GM21447 (cell line): ENCODE data around the gene CACTIN.
"Not testable (repeated sequence)": the region's sequence is repeated elsewhere in the genome, so short reads cannot be mapped to it uniquely, and the experiment has no call there.

Experiments
- ATAC-seq: cut with Tn5 transposase; IDR thresholded peaks from one replicate; pipeline ENCODE4 v1.9.1; 2021; ENCODE audit not compliant: unreplicated experiment

Gene CACTIN

DNA sequence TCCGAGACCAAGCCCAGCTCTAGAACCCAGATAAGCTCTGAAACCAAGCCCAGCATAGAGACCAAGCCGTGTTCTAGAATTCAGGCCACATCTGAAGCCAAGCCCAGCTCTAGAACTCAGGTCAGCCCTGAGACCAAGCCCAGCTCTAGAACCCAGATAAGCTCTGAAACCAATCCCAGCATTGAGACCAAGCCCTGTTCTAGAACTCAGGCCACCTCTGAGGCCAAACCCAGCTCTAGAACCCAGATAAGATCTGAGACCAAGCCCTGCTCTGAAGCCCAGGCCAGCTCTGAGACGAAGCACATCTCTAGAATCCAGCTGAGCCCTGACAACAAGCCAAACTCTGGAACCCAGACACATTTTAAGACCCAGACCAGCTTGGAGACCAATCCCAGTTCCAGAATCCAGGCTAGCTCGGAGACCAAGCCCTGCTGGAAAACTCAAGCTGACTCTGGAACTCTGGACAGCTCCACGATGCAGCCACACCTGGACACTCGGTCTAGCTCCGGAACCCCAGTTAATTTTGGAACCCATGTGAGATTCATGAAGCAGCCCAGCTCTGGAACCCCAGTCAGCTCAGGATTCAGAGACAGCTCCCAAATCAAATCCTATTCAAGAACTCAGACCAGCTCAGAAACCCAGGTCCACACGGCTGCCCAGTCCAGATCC, 35.5 kb downstream of the CACTIN start:
- ATAC-seq, result no peak

DNA sequence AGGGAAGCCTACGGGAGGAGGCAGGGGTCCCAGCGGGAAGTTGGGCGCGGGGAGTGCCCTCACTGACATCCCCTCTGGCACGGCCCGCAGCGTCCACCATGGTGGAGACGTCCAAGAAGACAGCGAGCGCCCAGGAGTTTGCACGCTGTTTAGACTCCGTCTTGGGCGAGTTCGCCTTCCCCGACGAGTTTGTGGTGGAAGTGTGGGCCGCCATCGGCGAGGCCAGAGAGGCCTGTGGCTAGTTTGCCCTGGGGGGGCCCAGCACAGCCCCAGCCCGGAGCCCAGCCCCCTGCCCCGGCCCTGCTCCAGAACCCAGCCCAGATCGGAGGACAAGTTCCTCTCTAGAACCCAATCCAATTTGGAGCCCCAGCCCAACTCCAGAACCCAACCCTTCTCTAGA, 36.6 kb downstream of the CACTIN start:
- no peak for ATAC-seq

DNA sequence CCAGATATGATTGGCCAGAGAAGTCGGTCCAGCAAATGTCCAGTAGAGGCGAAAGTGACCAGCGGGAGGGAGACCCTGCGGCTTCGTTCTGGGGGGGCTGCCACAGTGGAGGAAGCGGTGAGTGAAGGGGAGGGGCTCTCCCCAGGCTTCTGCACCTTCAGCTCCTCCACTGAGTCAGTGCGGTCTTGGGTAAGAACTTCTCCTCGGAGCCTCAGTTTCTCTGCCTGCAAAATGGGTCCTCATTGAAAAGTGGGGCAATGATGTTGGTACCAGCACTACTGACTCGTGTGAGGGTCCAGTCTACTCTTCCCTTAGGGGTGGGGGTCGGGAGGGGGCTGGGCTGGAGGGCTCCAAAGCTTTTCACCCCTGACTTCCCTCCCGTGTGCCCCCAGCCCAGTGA, 37.2 kb downstream of the CACTIN start:
- no peak for ATAC-seq

DNA sequence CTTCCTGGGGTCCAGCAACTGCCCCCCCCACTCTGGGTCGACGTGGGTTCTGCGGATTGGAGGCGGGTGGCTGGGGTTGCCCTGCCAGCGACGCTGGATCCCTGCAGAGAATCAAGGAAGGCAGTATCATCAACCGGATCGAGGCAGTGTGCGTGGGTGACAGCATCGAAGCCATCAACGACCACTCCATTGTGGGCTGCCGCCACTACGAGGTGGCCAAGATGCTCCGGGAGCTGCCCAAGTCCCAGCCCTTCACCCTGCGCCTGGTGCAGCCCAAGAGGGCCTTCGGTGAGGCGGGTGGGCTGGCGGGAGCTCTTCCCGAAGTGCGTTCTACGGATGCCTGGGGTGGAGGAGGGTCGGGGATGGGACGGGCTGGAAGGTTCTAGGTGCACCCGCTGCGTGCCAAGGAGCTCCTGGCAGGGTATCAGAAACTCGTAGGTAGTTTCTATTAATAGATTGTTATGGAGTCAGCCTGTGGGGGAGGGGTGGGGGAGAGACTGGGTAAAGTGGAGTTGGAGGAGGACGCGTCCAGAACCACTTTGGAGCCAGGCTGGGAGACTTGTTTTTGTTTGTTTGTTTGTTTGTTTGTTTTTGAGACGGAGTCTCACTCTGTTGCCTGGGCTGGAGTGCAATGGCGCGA, 39.8 kb downstream of the CACTIN start:
- no peak for ATAC-seq

DNA sequence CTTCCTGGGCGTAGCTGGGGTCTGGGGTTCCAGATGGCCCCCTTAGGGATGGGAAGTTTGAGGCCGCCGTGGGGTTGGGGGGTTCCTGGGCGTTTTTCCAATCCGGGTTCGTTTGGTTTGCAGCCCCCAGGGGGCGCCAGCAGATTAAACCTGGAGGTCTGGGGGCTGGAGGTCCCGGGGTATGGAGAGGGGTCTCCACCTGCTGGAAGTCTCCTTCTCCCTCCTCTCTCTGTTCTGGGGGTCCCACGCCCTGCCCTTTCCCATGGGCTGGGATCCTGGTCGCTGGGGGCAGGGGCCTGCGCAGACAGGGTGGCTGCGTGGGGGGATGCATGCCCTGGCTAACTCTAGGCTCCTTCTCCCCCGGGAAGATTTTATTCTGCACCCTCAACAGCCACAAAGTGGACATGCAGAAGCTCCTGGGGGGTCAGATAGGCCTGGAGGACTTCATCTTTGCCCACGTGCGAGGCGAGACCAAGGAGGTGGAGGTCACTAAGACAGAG, 40.4 kb downstream of the CACTIN start:
- no peak for ATAC-seq

DNA sequence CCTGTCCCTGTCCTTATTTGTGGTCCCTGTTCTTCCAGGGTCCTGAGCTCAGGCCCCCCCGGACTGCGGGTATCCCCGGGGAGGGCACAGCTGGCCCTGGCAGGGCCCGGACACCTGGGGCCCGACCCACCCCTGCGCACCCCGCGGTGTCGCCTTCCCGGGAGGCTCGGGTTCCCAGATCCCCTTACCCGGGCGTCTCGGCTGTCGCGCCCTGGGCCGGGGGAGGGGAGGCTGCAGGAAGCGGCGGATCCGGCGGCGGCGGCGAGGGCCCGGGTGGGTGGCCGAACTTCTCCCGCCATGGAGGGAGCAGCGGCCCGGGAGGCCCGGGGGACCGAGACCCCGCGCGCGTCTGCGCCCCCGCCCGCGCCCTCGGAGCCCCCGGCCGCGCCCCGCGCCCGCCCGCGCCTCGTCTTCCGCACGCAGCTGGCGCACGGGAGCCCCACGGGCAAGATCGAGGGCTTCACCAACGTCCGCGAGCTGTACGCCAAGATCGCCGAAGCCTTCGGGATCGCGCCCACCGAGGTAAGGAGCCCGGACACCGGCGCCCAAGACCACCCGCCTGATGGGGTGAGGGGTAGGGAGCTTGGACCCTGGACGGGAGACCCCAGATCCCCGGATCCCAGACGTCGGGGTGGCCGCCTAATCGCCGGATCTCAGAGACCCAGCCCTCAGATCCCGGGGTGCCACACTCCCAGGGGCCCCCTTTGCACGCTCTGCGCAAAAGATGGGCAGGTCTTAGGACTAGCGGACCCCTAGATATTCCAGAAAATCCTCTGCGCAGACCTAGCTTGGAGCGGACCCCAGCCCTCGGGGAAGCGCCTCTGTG, 41.1 kb downstream of the CACTIN start, which contains the start of gene GIPC3:
Gene GIPC3, plus strand, starts transcription at position 178 of the 826 bp plus-strand sequence. Its CDS starts 120 bp downstream, at position 298.
- no peak for ATAC-seq

DNA sequence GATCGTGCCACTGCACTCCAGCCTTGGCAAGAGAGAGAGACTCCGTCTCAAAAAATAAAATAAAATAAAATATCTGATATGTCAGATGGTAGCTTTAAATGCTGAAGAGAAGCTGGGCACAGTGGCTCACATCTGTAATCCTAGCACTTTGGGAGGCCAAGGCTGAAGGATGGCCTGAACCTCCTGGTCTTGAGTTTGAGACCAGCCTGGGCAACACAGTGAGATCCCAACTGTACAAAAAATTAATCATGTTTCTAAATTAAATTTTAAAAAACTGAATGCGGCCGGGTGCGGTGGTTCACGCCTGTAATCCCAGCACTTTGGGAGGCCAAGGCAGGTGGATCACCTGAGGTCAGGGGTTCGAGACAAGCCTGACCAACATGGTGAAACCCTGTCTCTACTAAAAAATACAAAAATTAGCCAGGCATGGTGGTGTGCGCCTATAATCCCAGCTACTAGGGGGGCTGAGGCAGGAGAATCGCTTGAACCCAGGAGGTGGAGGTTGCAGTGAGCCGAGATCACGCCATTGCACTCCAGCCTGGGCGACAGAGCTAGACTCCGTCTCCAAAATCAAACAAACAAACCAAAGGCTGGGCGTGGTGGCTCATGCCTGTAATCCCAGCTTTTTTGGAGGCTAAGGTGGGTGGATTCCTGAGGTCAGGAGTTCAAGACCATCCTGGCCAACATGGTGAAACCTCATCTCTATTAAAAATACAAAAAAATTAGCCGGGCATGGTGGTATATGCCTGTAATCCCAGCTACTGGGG, 42.4 kb downstream of the CACTIN start:
- not testable (repeated sequence) for ATAC-seq

DNA sequence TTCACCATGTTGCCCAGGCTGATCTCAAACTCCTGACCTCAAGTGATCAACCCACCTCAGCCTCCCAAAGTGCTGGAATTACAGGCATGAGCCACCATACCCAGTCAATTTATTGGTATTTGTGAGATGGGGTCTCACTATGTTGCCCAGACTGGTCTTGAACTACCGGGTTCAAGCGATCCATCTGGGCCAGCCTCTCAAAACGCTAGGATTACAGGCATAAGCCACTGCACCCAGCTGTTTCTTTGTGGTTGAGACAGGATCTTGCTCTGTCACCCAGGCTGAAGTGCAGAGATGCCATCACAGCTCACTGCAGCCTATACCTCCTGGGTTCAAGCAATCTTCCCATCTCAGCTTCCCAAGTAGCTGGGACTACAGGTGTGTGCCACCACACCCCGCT, 44.8 kb downstream of the CACTIN start:
- not testable (repeated sequence) for ATAC-seq

DNA sequence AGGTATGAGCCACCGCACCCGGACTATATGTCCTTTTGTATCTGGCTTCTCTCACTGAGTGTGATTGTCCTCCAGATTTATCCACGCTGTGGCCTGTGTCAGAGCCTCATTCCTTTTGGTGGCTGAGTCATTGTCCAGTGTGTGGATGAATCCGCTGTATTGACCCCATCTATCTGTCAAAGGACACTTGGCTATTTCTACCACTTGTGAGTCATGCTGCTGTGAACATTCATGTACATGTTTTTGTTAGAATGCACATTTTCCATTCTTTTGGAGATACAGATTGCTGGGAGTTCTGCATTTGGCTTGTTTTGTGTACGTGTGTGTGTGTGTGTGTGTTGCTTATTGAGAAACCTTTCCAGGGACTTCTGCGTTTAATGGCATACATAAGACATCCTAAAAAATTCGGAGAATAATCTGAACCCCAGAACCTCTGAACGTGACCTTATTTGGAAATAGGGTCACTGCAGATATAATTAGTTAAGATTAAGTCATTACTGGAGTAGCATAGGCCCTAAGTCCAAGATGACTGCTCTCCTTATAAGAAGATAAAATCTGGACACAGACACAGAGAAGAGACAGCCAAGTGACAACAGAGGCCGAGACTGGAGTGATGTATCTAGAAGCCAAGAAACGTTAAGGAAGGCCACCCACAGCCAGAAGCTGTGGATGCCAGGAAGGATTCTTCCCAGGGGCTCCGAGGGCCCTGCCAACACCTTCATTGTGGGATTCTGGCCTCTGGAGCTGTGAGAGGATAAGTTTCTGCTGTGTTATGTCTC, 46.2 kb downstream of the CACTIN start:
- no peak for ATAC-seq

DNA sequence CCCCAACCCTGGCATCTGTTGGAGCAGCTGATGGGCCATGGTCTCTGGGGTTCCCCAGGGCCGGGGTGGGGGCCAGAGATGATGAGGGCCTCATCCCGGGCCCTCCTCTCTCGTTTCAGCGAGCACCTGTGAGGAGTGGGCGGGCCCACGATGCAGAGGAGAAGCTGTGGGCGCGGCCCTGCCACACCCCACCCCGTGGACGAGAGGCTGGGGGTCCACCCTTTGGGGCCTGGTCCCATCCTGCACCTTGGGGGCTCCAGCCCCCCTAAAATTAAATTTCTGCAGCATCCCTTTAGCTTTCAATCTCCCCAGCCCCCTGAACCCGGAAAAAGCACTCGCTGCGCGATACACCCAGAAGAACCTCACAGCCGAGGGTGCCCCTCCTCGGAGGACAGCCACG, 48.2 kb downstream of the CACTIN start:
- ATAC-seq, result no peak

DNA sequence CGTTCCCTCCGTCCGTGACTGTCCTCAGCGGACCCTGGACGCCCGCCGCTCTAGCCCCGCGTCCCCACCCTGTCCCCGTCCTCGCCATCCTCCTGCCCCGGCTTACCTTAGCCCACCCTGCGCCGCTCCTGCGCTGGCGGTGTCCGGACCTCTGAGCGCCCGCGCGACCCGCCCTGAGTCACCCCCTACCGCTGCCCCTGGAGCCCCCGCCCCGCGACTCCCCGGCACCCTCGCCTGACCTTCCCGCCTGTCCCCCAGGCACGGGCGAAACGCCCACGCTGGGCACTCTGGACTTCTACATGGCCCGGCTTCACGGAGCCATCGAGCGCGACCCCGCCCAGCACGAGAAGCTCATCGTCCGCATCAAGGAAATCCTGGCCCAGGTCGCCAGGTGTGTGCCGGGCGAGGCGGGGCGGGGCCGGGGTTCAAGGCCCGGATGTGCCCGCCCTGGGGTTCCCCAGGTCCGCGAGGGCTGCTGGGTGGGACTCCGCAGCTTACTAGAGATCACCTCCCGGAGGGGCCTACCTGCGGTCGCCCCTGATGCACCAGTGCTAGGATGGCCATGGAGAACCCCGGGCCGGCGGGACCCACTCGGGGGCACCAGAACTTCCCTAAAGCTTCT, 48.8 kb downstream of the CACTIN start:
- no peak for ATAC-seq

DNA sequence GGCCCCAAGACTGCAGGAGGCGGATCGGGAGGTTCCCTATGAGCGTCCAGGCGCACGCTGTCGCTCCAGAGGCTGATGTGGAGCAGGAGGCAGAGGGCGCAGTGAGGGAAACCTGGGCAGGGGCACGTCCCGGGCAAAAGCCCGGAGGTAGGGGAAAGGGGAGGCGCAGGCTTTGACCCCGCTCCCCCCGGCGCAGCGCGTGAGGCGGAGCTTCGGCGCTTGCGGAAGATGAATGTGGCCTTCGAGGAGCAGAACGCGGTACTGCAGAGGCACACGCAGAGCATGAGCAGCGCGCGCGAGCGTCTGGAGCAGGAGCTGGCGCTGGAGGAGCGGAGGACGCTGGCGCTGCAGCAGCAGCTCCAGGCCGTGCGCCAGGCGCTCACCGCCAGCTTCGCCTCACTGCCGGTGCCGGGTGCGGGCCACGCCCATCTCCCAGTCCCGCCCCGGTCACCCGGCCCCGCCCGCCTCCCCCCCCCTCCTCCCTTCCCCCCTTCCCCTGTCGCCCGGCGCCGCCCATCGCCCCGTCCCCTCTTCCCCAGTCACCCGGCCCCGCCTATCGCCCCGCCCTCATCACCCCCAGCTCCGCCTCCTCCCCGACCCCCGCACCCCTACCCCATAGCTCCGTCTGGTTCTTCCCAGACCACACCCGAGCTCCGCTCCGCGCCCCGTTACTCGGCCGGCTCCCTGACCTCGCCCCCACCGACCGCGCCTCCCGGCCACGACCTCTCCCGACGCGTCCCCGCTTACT, 49.7 kb downstream of the CACTIN start:
- ATAC-seq, result no peak

DNA sequence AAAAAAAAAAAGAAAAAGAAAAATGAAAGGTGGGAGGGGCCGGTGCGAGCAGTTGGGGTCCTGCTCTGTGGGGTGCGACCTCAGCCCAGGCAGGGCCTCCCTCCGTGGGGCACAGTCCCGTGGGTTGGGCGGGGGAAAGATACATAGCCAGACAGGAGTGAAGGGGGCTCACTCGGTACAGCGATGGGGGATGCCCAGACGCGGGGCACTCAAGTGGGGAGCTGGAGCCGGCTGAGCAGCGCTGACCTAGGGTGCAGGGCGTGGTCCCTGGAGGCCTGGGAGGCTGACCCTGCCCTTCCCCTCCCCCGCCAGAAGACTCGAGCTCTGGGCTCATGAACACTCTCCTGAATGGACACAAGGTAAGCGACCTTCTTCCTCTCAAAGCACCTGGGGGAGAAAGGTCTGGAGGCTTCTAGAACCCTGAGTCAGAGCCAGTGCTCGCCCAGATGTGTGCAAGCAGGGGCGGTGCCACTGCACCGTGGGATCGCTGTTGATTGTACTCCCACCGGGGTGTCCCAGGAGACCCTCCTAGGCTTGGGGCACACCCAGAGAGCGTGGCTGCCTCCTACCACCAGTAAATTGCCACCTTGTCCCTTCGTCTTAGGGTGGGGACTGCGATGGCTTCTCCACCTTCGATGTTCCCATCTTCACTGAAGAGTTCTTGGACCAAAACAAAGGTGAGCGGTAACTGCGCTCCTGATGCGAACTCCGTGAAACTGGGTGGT, 50.5 kb downstream of the CACTIN start:
- ATAC-seq, result no peak

DNA sequence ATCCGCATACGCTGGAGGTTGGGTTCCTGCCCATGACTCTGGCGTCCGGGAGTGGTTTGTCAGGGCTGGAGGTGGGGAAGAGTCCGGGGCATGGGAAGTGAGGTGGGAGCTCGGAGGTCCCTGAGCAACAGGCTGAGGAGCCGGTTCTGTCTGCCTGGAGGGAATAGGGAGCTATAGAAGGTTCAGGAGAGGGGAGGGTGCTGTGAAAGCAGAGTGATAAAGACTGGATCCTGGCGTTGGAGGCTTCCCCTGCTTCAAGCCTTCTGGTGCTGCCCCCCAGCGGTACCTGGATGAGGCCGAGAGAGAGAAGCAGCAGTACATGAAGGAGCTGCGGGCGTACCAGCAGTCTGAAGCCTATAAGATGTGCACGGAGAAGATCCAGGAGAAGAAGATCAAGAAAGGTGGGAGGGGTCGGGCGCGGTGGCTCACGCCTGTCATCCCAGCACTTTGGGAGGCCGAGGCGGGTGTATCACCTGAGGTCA, 51.3 kb downstream of the CACTIN start:
- ATAC-seq, result no peak

DNA sequence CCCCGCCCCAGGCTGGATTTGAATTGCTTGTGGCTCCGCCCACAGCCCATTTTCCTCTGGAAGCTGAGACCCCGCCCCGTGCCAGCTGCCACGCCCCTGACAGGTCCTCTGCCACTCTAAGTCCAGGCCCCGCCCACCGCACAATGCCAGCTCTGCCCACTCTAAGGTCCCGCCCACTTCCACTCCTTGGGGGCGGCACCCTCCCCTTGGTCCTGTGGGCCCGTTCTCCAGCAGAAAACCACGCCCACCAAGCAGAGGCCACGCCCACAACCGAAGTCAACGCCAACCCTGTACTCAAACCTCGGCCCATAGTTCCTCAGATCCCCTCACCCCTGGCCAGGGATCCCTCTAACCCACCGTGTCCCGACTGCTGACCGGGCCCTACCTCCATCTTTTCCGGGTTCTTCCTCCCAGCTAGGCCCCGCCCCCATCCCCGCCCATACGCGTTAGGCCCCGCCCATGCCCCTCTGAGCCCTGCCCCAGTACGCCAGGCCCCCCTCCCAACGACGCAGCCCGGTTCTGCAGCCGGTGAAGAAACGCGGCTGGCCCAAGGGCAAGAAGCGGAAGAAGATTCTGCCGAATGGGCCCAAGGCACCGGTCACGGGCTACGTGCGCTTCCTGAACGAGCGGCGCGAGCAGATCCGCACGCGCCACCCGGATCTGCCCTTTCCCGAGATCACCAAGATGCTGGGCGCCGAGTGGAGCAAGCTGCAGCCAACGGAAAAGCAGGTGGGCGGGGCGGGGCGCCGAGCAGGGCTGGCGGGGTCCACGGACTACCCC, 52.5 kb downstream of the CACTIN start:
- ATAC-seq, result peak; percentile 35

DNA sequence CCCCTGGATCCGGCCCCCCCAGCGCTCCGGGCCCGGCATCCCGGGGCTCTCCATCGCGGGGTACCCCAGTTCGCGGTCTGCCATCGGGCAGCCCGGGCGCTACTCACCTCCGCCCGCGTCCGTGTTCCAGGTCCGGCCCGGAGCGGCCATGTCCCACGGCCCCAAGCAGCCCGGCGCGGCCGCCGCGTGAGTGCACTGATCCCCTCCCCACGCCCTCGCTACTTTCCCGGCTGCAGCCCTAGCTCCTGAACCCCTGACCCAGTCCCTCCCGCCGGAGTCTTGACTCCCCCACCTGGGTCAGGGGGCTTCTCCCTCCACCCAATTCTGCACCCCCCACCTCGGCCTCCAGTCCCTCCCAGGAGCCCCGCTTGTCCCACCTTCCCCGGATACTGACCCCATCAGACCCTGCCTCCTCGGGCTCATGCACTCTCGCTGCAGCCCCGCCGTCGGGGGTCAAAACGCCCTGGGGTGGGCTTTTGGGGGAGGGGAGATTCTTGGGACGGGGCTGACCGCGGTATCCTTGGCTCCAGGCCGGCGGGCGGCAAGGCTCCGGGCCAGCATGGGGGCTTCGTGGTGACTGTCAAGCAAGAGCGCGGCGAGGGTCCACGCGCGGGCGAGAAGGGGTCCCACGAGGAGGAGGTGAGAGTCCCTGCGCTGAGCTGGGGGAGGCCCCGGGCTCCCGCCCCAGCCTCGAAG, 53.3 kb downstream of the CACTIN start:
- peak; percentile 11 for ATAC-seq

DNA sequence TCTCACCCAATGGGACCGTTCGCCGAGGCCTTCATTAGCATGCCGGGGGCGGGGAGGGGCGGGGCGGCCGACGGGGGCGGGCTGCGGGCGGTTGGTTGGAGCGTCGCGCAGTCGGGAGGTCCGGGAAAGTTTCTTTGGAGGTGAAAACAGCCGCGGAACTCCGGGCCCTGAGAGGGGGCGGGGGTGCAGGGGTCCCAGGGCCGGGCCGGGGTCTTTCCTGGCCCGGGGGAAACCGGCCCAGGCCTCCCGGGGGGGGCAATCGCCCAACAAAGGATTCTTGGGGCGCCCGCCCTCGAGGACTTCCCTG, 53.8 kb downstream of the CACTIN start, which contains the start of gene HMG20B:
Gene HMG20B, plus strand, starts transcription at position 90 of the 307 bp plus-strand sequence. CDS start 366 bp downstream, outside the sequence.
- peak; percentile 3 for ATAC-seq
